HG02970 (cell line): Measurements from ENCODE around the gene METTL21A.
"Not testable (repeated sequence)": the region's sequence is repeated elsewhere in the genome, so short reads cannot be mapped to it uniquely, and the experiment has no call there.

Experiments used
- ATAC-seq: cut with Tn5 transposase; IDR thresholded peaks from one replicate; pipeline ENCODE4 v1.9.1; 2021; ENCODE audit warnings: mild to moderate bottlenecking, moderate library complexity, moderate number of reproducible peaks; ENCODE audit not compliant: unreplicated experiment, low FRiP score

The METTL21A gene

DNA sequence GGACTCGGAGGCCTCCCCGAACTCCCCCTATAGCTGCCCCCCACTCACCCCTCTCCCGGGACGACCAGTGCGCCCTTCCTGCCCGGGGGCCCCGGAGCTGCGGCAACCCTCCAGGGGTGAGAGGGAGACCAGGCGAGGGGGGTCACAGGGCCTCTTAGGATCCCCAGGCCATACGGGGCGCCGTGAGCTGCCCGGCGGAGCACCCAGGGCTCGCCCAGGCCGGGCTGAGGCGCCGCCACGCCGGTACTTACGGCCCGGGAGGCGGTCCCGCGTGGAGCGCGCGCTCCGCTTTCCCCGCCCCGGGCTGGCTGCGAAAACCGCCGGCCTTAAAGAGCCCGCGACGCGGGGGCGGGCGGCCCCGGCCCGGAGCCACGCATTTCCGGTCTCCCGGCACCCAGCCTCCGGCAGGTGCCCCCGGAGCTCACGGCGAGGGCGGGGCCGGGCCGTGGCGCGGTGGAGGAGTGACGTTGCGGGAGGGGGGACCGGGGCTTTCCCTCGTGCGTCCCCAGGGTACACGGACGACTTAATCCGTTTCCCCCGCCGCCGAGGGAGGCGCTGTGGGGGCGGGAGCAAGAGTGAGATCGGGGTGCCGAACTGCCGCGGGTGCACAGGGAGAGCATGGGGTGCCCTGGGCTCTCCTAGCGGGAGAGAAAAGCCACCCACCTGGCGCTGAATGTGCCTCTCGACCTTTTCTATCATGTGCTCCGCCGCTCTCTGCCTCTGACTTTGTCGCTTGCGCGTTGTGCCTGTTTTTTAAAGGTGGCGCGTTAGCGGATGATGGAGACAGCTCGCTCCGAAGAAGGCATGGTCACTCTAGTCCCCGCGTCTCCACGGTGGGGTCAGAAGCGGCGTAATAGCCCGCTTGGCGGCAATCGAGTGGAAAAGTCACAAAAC lies at the start of gene METTL21A:
TSS of gene METTL21A (minus strand) at position 381 of the 894 bp plus-strand sequence. CDS start 1,019 bp downstream, outside the sequence.
- ATAC-seq = peak; percentile 70

DNA sequence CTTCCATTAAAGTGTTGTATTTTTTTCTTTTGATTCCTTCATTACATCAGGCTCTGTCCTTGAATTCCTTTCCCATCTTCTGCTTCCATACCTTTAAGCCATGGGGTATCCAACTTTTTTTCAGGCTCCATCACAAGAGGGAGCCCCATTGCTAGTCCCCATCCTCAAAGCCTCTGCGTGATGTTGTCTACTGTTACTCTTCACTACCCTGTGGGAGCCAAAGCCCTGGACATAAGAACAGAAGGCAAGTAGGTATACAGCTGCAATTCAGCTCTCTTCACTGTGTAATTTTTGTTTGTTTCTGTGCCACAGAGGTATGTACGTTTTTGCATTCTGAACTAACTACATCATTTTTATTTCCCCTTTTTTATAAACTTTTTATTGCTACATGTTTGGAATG lies 49.6 kb upstream of the METTL21A start:
- no peak for ATAC-seq

DNA sequence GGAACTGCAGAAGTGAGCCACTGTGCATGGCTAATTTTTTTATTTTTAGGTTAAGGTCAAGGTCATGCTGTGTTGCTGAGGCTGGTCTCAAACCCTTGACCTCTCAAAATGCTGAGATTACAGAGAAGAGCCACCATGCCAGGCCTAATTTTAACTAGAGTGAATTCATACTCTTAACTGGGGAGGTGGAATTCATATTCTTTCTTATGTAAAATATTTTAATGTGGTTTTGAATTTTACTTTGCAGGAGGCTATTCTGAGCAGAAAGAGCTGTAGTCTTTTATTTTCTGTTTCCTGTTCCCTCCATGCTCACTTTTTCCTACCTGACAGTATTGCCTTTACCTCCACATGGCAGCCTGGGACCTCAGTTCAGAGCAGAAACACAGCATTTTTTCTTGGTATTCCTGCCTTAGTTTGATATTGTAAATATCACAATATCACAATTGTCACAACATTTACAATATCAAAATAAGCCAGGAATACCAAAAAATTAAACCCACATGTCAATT lies 49.1 kb upstream of the METTL21A start:
- ATAC-seq = no peak

DNA sequence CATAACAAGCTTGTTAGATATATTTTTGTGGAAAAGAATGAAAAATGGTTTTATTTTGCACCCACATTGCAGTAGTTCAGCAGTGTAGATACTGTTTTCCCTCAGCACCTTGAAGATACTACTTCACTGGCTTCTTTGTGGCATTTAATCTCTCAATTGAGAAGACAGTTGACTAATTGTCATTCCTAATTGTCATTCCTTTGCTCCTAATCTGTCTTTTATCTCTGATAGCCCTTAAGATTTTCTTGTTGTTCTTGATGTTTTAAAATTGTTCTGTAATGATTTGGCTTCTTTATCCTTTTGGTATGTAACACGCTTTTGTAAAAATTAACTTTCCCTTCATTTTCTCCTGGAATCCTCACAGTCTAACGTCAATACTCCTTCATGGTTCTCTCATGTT lies 48.2 kb upstream of the METTL21A start:
- no peak for ATAC-seq

DNA sequence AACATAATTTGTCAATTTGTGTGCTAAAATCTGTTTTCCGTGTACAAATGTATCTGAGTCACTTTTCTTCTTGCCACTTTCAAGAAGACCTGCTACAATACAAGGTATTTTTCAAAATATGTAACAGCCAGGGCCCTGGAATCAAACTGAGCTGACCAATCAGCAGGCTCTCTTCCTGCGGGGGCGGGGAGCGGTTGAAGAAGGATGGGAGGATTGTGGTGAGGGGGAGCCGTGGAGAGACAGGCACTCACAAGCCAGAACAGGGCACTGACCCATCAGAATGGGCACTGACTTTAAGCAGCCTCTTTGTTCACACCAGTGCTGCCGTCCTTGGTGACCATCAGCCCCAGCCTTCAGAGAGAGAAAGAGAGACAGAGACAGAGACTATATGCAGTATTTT lies 45.7 kb upstream of the METTL21A start:
- ATAC-seq = no peak

DNA sequence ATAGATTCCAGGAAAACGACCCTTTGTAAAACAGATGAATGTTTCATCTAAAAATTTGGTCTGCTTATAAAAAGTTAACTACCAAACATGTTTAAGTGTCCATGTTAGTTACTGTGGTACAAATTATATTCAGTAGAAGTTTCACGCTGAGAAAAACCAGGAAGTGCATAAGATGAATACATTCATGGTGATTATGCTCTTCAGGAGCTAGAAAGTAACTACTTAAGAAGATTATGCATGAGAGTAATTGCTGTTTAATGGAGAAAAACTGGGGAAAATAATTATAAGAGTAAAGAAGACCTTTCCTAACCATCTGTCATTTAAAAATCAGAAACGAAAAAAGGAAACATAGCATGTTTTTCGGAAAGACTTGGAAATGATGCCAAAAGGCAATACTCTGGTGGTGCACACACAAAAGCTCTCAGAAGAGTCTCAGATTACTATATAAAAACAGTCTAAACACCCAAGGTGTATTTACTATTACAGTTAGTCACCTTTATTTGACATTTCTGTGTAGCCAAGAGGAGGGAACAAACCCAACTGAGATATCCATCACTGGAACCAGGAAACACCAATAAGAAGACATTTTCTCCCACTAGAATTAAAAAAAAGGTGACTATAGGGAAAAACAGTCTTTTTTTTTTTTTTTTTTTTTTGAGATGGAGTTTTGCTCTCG lies 38.8 kb upstream of the METTL21A start:
- ATAC-seq = no peak

DNA sequence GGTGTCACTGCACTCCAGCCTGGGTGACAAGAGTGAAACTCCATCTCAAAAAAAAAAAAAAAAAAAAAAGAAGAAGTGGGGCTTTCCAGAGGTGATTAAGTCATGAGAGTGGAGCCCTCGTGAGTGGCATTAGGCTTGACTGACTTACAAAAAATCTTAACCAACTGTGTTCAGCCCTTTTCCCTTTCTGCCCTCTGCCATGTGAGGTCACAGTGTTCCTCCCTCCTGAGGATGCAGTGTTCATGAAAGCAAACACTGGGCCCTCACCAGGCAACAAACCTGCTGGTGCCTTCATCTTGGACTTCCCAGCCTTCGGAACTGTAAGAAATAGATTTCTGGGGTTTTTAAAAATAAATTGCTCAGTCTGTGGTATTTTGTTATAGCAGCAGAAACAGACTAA lies 37.0 kb upstream of the METTL21A start:
- ATAC-seq = peak; percentile 86

DNA sequence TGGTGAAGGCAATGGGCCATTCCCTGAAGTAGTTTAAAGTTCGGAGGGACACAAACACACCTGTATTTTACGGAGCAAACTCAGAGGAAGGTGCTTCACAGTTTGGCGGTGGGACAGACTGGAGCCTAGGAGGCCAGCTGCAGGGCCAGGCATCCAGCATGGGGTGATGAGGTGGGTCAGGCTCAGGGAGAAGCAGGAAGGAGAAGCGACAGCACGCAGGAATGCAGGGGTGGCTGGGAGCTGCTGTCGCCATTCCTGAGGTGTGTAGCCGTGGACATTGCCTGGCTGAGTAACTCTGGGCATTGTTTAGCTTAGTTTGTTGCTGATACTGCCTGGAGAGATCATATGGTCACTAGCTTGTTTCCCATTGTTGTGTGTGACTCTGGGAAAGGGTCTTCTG lies 35.8 kb upstream of the METTL21A start:
- no peak for ATAC-seq

DNA sequence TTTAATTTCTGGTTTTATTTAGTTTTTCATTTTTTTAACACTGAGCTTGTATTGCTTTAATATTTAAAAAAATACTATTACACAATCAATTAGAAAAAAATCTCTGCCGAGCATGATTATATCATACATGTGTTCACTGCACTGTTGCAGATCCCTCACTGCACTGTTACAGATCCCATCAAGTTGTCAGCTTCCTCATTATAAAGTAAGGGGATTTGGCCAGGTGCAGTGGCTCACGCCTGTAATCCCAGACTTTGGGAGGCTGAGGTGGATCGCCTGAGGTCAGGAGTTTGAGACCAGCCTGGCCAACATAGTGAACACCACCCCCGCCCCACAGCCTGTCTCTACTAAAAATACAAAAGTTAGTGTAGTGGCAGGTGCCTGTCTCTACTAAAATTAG lies 33.0 kb upstream of the METTL21A start:
- no peak for ATAC-seq

DNA sequence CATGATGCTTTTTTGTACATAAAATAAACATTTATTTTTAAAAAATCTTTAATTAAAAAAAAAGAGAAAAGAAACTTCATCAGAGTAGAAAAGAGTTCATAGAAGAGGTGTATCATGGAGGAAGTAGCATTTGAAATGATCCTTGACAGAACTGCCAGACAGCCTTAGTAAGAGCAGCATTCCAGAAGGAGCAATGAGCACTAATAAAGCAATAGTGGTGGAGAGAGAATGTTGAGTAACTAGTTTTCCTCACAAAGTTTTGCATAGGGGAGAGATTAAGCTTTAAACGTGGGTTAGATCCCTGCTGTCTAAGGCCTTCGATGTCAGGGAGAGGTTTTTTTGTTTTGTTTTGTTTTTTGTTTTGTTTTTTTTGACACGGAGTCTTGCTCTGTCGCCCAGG lies 29.8 kb upstream of the METTL21A start:
- no peak for ATAC-seq

DNA sequence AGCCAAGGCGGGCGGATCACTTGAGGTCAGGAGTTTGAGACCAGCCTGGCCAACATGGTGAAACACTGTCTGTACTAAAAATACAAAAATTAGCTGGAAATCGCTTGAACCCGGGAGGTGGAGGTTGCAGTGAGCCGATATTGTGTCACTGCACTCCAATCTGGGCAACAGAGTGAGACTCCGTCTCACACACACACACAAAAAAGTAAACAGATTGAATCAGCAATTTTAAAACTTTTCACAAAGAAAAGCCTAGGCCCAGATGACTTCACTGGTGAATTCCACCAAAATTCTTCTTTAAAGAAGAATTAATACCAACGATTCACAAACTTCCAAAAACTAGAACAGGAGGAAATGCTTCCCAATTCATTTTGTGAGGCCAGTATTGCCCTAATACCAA lies 21.4 kb upstream of the METTL21A start:
- not testable (repeated sequence) for ATAC-seq

DNA sequence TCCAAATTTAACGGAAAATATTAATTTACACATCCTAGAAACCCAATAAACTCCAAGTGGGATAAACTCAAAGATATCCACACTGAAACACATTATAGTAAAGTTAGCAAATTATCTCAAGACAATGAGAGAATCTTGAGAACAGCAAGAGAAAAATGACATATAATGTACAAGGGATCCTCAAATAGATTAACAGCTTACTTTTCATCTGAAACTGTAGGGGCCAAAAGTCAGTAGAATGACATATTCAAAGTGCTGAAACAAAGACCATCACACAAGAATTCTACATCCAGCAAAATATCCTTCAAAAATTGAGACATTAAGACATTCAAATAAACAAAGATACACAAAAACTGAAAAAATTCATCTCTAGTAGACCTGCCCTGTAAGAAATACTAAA lies 18.7 kb upstream of the METTL21A start:
- ATAC-seq = no peak

DNA sequence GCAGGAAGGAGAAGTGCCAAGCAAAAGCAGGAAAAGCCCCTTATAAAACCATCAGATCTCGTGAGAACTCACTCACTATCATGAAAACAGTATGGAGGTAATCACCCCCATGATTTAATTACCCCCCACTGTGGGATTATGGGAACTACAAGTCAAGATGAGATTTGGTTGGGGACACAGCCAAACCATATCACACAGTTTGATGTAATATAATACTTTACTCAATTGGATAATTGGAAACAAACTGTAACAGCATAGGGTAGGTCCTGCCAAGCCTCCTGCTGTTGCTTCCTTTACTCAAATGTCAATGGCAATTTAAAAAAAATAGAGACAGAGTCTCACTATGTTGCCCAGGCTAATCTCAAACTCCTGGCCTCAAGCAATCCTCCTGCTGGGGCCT lies 15.5 kb upstream of the METTL21A start:
- no peak for ATAC-seq

DNA sequence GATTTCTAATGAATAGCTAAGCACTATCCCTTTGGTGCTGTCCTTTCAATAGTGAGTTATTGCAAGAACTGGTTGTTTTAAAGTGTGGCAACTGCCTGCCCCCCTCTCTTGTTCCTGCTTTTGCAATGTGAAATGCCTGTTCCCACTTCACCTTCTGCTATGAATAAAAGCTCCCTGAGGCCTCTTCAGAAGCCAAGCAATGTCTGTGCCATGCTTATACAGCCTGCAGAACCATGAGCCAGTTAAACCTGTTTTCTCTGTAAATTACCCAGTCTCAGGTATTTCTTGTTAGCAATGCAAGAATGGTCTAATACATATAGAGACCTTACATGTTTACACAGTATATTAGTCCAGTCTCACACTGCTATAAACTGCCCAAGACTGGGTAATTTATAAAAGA lies 15.0 kb upstream of the METTL21A start:
- no peak for ATAC-seq

DNA sequence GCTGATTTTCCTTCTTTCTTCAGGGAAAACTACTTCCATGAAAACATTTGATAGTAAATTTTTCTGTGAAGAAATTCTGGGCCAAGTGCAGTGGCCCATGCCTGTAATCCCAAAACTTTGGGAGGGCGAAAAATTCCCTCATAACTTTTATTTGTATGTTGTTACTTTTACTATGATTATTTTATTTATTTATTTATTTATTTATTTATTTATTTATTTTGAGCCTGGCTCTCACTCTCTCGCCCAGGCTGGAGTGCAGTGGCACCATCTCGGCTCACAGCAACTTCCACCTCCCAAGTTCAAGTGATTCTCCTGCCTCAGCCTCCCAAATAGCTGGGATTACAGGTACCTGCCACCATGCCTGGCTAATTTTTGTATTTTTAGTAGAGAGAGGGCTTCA lies 14.1 kb upstream of the METTL21A start:
- ATAC-seq = not testable (repeated sequence)

DNA sequence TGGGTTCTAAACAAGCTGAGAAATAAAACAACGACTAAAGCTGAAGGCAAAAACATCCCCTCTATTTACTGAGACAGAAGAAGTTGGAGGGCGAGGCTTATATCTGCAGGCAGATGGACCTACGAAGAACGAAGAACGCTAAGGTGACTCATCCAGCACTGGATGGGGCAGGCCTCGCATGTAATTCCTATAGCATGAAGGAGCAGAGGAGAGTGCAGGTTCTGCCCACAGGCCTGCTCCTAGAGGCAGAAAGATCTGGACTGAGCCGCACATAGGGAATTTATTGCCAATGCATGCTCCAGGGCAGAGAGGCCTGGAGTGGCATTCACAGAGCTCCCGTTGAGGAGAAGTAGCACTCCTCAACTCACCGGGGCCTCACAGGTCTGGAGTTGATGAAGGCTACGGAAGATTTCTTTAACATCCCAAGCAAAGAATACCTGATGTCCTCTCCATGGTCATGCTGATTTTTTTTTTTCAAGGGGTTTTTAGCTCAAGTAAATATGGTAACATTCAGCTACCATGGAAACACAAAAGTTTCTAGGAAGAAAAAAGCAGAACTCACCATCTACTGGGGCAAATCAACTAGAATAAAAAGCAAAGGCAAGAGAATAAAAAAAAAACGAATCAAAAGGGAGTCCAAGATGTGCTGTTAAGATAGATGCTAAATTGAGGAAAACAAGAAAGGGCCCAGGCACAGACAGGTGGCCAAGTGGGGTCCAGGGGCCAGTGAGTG lies 10.4 kb upstream of the METTL21A start:
- no peak for ATAC-seq

DNA sequence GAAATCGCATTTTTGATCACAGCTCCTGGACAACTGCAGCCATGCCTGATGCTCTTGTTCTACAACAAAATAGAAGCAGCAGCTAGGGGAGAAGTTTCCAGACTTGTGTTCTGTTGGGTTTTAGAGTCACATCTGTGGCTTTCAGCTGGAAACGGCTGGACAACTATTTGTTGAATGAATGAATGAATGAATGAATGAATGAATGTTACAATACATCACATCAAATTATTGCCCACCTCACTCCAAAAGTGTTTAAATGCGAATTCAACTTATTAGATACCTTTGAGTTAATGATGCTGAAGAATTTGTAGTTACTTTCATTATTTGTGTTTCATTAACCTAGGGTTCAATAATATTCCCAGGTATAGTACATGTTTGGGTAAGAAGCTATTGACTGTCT lies 8.5 kb upstream of the METTL21A start:
- ATAC-seq = no peak

DNA sequence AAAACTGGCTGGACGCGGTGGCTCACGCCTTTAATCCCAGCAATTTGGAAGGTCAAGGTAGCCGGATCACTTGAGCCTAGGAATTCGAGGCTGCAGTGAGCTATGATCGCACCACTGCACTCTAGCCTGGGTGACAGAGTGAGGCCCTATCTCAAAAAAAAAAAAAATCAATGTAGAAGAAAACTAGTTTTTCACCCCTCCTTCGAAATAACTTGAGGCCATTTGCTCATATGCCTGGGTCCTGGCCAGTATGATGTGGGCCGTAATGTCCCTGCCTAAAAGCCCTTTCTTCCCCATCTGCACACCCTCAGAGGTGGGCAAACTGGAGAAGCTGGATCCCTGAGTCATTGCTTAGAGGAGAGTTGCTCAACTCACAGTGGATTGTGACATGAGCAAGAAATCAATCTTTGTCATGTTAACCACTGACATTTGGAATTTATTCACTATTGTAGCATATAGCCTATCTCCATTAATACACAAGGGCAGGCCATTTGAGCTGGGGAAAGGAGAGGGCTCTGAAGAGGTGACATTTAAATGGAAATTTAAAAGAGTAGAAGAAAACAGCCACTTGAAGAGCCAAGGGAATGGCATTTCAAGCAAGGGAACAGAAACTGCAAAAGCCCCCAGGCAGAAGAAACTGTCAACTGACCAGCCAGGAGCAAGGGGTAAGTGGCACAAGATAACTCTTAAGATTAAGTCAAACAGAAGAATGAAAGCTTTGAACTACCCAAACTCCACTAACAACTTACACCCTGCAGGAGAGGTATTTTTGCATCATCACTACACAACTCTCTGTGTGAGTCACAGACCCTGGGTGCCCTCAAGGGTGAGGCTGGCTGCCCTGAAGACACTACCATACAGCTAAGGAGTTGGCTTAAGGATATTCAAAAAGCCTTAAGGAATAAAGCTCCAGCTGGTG lies 7.6 kb upstream of the METTL21A start:
- ATAC-seq = no peak

DNA sequence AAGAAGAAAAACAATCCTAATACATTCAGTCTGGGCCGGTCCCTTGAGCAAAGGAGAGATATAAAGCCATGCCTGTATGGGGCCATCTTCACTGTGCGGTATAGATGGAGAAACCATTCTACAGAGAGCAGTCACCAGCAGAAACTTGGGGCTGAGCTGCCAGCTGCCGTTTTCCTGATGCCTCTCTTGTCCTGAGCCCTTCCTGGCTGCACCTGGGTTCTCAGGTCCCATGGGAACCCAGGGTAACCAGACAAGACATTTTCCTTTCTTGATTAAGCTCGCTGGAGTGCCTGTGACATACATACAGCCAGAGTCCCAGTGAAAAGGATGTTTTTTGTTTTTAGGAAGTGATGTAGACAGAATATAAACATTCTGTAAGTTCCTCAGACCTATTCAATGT lies 5.3 kb upstream of the METTL21A start:
- no peak for ATAC-seq

DNA sequence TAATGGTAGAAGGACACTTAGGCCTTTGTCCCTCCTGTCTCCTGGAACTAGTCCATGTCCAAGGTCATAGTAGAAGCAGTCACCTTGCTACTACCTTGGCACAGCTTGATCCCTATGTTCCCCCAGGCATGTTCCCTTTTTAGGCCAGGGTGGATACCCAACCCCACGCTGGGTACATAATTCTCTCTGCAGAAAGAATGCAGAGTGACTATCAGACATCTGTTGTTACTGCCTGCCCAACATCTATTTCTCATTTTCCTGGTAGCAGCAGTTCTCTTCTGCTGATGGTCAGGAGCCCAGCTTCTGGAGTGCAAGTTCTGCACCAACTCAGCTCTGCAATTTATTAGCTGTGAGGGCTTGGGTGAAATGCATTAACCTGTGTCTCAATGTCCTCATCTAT lies 4.4 kb upstream of the METTL21A start:
- no peak for ATAC-seq
